Peyer's patch (tissue), 4 donors: ENCODE measurements around the gene GIMAP6.

ENCODE experiments used
- CTCF ChIP-seq, 6 experiments: fragments of 450-650 bp in 4 of 6; fragments of 200-600 bp in 2 of 6; sonication (generic) in 1 of 6; IDR thresholded peaks; one replicate each; pipeline ENCODE4 v1.5.1; 2017 to 2019; ENCODE audit warnings: antibody characterized with exemption in 6 of 6, mild to moderate bottlenecking in 3 of 6, moderate library complexity in 1 of 6
- POLR2A ChIP-seq, 2 donors: fragments of 450-650 bp; IDR thresholded peaks; one replicate each; pipeline ENCODE4 v1.5.1; 2017; ENCODE audit warnings: antibody characterized with exemption in 2 of 2, mild to moderate bottlenecking in 2 of 2, moderate library complexity in 2 of 2

- TF ChIP-seq CTCF (IDR thresholded peaks at IDR 0.05): no peak
- TF ChIP-seq POLR2A (IDR thresholded peaks at IDR 0.05): no peak
Observed at GRCh38 chr7:150654692-150655091, 22.5 kb upstream of the GIMAP6 start.
